Stimulated activated CD8-positive, alpha-beta memory T cell treated with anti-CD3 and anti-CD28 coated beads, Interleukin-7, amount 100 ng/mL, for 24 hours (primary cell): ENCODE data around the gene RPTOR.

Experiments
- DNase-seq: peaks from one replicate; pipeline ENCODE4 v3.0.0-alpha.2; 2020; ENCODE audit warnings: low read depth

RPTOR gene

GRCh38 chr17:80850109-80850508, 305.5 kb downstream of the RPTOR start:
- DNase-seq, result no peak

- no peak for DNase-seq
These were observed 306.2 kb downstream of the RPTOR start for GRCh38 chr17:80850817-80851216.

- DNase-seq, result no peak
These were observed 306.8 kb downstream of the RPTOR start for GRCh38 chr17:80851277-80851925.

- DNase-seq, result no peak
These were observed 307.9 kb downstream of the RPTOR start for GRCh38 chr17:80852476-80853015.

- no peak for DNase-seq
These were observed 308.4 kb downstream of the RPTOR start for GRCh38 chr17:80853076-80853475.

- DNase-seq, result no peak
These were observed 309.6 kb downstream of the RPTOR start for GRCh38 chr17:80854220-80854619.

GRCh38 chr17:80855196-80855947, 310.7 kb downstream of the RPTOR start:
- DNase-seq, result no peak

- DNase-seq, result peak; percentile 63
These were observed 311.6 kb downstream of the RPTOR start for GRCh38 chr17:80855948-80856862.

GRCh38 chr17:80856863-80857755, 312.5 kb downstream of the RPTOR start:
- DNase-seq, result no peak

- no peak for DNase-seq
These were observed 313.1 kb downstream of the RPTOR start for GRCh38 chr17:80857756-80858171.

- no peak for DNase-seq
These were observed 313.8 kb downstream of the RPTOR start for GRCh38 chr17:80858301-80859001.

GRCh38 chr17:80859002-80859941, 314.6 kb downstream of the RPTOR start:
- DNase-seq, result no peak

- DNase-seq, result no peak
These were observed 315.5 kb downstream of the RPTOR start for GRCh38 chr17:80860101-80860671.

- DNase-seq, result no peak
These were observed 316.2 kb downstream of the RPTOR start for GRCh38 chr17:80860703-80861417.

- DNase-seq, result no peak
These were observed 316.8 kb downstream of the RPTOR start for GRCh38 chr17:80861418-80861815.

- DNase-seq, result no peak
These were observed 317.3 kb downstream of the RPTOR start for GRCh38 chr17:80861892-80862291.

- DNase-seq, result no peak
These were observed 317.9 kb downstream of the RPTOR start for GRCh38 chr17:80862481-80862961.

- no peak for DNase-seq
These were observed 318.3 kb downstream of the RPTOR start for GRCh38 chr17:80862978-80863377.
